Measurements from ENCODE around the gene CHAC1.
"Not testable (repeated sequence)": the region's sequence is repeated elsewhere in the genome, so short reads cannot be mapped to it uniquely, and the experiment has no call there.

The CHAC1 gene

GRCh38 chr15:40937762-40938535 is 15.3 kb upstream of the CHAC1 start:
- no peak for DNase-seq (ENCODE audit: low spot score)

GRCh38 chr15:40938536-40938870 is 14.8 kb upstream of the CHAC1 start:
- no peak for DNase-seq (ENCODE audit: low spot score)

GRCh38 chr15:40940296-40940801 is 12.9 kb upstream of the CHAC1 start:
- no peak for DNase-seq (ENCODE audit: low spot score)

- DNase-seq (ENCODE audit: low spot score), result no peak
Observed at GRCh38 chr15:40941068-40941527, 12.2 kb upstream of the CHAC1 start.

- no peak for DNase-seq (ENCODE audit: low spot score)
Observed at GRCh38 chr15:40941528-40942336, 11.5 kb upstream of the CHAC1 start.

GRCh38 chr15:40942337-40942854 is 10.9 kb upstream of the CHAC1 start:
- DNase-seq (ENCODE audit: low spot score), result no peak

- no peak for DNase-seq (ENCODE audit: low spot score)
Observed at GRCh38 chr15:40942878-40943277, 10.4 kb upstream of the CHAC1 start.

GRCh38 chr15:40943764-40944365 is 9.4 kb upstream of the CHAC1 start:
- no peak for DNase-seq (ENCODE audit: low spot score)

GRCh38 chr15:40944510-40945296 is 8.6 kb upstream of the CHAC1 start:
- no peak for DNase-seq (ENCODE audit: low spot score)

- no peak for DNase-seq (ENCODE audit: low spot score)
Observed at GRCh38 chr15:40948706-40949473, 4.4 kb upstream of the CHAC1 start.

GRCh38 chr15:40949756-40950207 is 3.5 kb upstream of the CHAC1 start:
- DNase-seq (ENCODE audit: low spot score), result no peak

GRCh38 chr15:40951764-40952163 is 1.5 kb upstream of the CHAC1 start:
- no peak for DNase-seq (ENCODE audit: low spot score)

GRCh38 chr15:40952301-40952900 is 870 bp upstream of the CHAC1 start:
- no peak for DNase-seq (ENCODE audit: low spot score)

- DNase-seq (ENCODE audit: low spot score), result no peak
Observed at GRCh38 chr15:40953713-40954074, 423 bp downstream of the CHAC1 start.

- DNase-seq (ENCODE audit: low spot score), result not testable (repeated sequence)
Observed at GRCh38 chr15:40954158-40954848, 1.0 kb downstream of the CHAC1 start.

GRCh38 chr15:40955141-40955903 is 2.1 kb downstream of the CHAC1 start:
- no peak for DNase-seq (ENCODE audit: low spot score)

GRCh38 chr15:40955930-40956540 is 2.8 kb downstream of the CHAC1 start:
- DNase-seq (ENCODE audit: low spot score), result no peak

GRCh38 chr15:40956541-40956982 is 3.3 kb downstream of the CHAC1 start:
- no peak for DNase-seq (ENCODE audit: low spot score)

Data from left forelimb (tissue), 1 donor.